HEK293 (cell line): ENCODE results near the gene MYLK3.
A peak's percentile ranks its signal among the peaks of the same experiment; 100 is the strongest.

Source experiments
- CTCF ChIA-PET: fragments of 350-600 bp; formaldehyde crosslinking; extraction: SDS; loops from one replicate; lab custom pipeline; 2021; ENCODE audit warnings: antibody characterized with exemption; lab: Yijun Ruan, JAX
- POLR2A ChIA-PET: fragments of 300-600 bp; formaldehyde crosslinking; extraction: SDS; loops from one replicate; lab custom pipeline; 2020; ENCODE audit warnings: antibody characterized with exemption, inconsistent platforms; lab: Yijun Ruan, JAX
- H3K27ac ChIP-seq: fragments of 200-500 bp; sonication (Bioruptor generic); 2 replicates; pipeline ENCODE4 v1.5.1; 2014; ENCODE audit warnings: low read depth, low read length, control low read depth, inconsistent platforms; ENCODE audit errors: extremely low read depth
- H3K36me3 ChIP-seq, 2 experiments: fragments of 200-500 bp in 1 of 2; sonication (Bioruptor generic) in 1 of 2; 1 replicate in 1 of 2; 2 replicates in 1 of 2; pipeline ENCODE4 v1.5.1; 2014 to 2017; ENCODE audit warnings: inconsistent platforms in 2 of 2, low read length in 2 of 2; ENCODE audit not compliant: control insufficient read depth in 2 of 2, insufficient read depth in 1 of 2
- H3K4me1 ChIP-seq: fragments of 200-500 bp; sonication (Bioruptor generic); 2 replicates; pipeline ENCODE4 v1.5.1; 2014; ENCODE audit warnings: mild to moderate bottlenecking, low read length, inconsistent platforms; ENCODE audit not compliant: control insufficient read depth, insufficient read depth
- H3K4me3 ChIP-seq: 2 replicates; pipeline ENCODE4 v1.5.1; 2011; ENCODE audit warnings: low read depth, mild to moderate bottlenecking, control low read depth, low read length, moderate library complexity
- H3K9me3 ChIP-seq: fragments of 200-500 bp; sonication (Bioruptor generic); 2 replicates; pipeline ENCODE4 v1.5.1; 2014; ENCODE audit warnings: low read depth, low read length, inconsistent platforms; ENCODE audit not compliant: control insufficient read depth, insufficient read depth
- GFI1B ChIP-seq: fragments of 450-650 bp; formaldehyde crosslinking; IDR thresholded peaks from 2 replicates; pipeline ENCODE4 v1.5.1; 2016; ENCODE audit warnings: missing biosample characterization, missing genetic modification characterization
- GLI2 ChIP-seq: fragments of 450-650 bp; formaldehyde crosslinking; IDR thresholded peaks from 2 replicates; pipeline ENCODE4; 2017; ENCODE audit warnings: missing biosample characterization, missing genetic modification characterization, low read depth, borderline replicate concordance
- SCRT1 ChIP-seq: fragments of 450-650 bp; formaldehyde crosslinking; IDR thresholded peaks from 2 replicates; pipeline ENCODE4 v1.5.1; 2016; ENCODE audit warnings: missing biosample characterization, missing genetic modification characterization, borderline replicate concordance
- SCRT2 ChIP-seq: fragments of 450-650 bp; formaldehyde crosslinking; IDR thresholded peaks from 2 replicates; pipeline ENCODE4 v1.5.1; 2016; ENCODE audit warnings: missing biosample characterization, missing genetic modification characterization
- WT1 ChIP-seq: fragments of 450-650 bp; formaldehyde crosslinking; IDR thresholded peaks from 2 replicates; pipeline ENCODE4 v1.5.1; 2016; ENCODE audit warnings: missing biosample characterization, missing genetic modification characterization
- ZBTB48 ChIP-seq: fragments of 450-650 bp; formaldehyde crosslinking; IDR thresholded peaks from 2 replicates; pipeline ENCODE4 v1.5.1; 2016; ENCODE audit warnings: missing biosample characterization, missing genetic modification characterization
- ZBTB7A ChIP-seq: fragments of 450-650 bp; formaldehyde crosslinking; IDR thresholded peaks from 2 replicates; pipeline ENCODE4 v1.5.1; 2016; ENCODE audit warnings: low read depth, missing biosample characterization, missing genetic modification characterization
- ZBTB8A ChIP-seq: fragments of 450-650 bp; formaldehyde crosslinking; IDR thresholded peaks from 2 replicates; pipeline ENCODE4 v1.5.1; 2016; ENCODE audit warnings: missing biosample characterization, missing genetic modification characterization
- ZFP41 ChIP-seq: fragments of 450-650 bp; formaldehyde crosslinking; IDR thresholded peaks from 2 replicates; pipeline ENCODE4 v1.5.1; 2016; ENCODE audit warnings: missing biosample characterization, missing genetic modification characterization, borderline replicate concordance
- ZNF157 ChIP-seq: fragments of 450-650 bp; formaldehyde crosslinking; IDR thresholded peaks from 2 replicates; pipeline ENCODE4 v1.5.1; 2016; ENCODE audit warnings: missing biosample characterization, missing genetic modification characterization
- ZNF19 ChIP-seq: fragments of 450-650 bp; formaldehyde crosslinking; IDR thresholded peaks from 2 replicates; pipeline ENCODE4; 2016; ENCODE audit warnings: missing biosample characterization, missing genetic modification characterization, low read depth
- ZNF2 ChIP-seq: fragments of 450-650 bp; formaldehyde crosslinking; IDR thresholded peaks from 2 replicates; pipeline ENCODE4 v1.5.1; 2016; ENCODE audit warnings: missing biosample characterization, missing genetic modification characterization
- ZNF214 ChIP-seq: fragments of 450-650 bp; formaldehyde crosslinking; IDR thresholded peaks from 2 replicates; pipeline ENCODE4 v1.5.1; 2017; ENCODE audit warnings: missing biosample characterization, mild to moderate bottlenecking, missing genetic modification characterization, borderline replicate concordance
- ZNF24 ChIP-seq: fragments of 450-650 bp; formaldehyde crosslinking; IDR thresholded peaks from 2 replicates; pipeline ENCODE4 v1.5.1; 2016; ENCODE audit warnings: missing biosample characterization, missing genetic modification characterization
- ZNF248 ChIP-seq: fragments of 450-650 bp; formaldehyde crosslinking; IDR thresholded peaks from 2 replicates; pipeline ENCODE4 v1.5.1; 2017; ENCODE audit warnings: missing biosample characterization, missing genetic modification characterization
- ZNF37A ChIP-seq: fragments of 450-650 bp; IDR thresholded peaks from 2 replicates; pipeline ENCODE4 v1.5.1; 2018; ENCODE audit warnings: missing biosample characterization, missing genetic modification characterization
- ZNF549 ChIP-seq: fragments of 450-650 bp; IDR thresholded peaks from 2 replicates; pipeline ENCODE4 v1.5.1; 2018; ENCODE audit warnings: missing biosample characterization, missing genetic modification characterization, mild to moderate bottlenecking, inconsistent platforms, moderate library complexity
- ZNF560 ChIP-seq: fragments of 450-650 bp; formaldehyde crosslinking; IDR thresholded peaks from 2 replicates; pipeline ENCODE4 v1.5.1; 2017; ENCODE audit warnings: missing biosample characterization, missing genetic modification characterization, borderline replicate concordance
- ZNF585B ChIP-seq: fragments of 450-650 bp; formaldehyde crosslinking; IDR thresholded peaks from 2 replicates; pipeline ENCODE4 v1.5.1; 2016; ENCODE audit warnings: missing biosample characterization, missing genetic modification characterization
- ZNF658 ChIP-seq: fragments of 450-650 bp; formaldehyde crosslinking; IDR thresholded peaks from 2 replicates; pipeline ENCODE4; 2016; ENCODE audit warnings: missing biosample characterization, missing genetic modification characterization
- ZNF76 ChIP-seq: fragments of 450-650 bp; formaldehyde crosslinking; IDR thresholded peaks from 2 replicates; pipeline ENCODE4; 2016; ENCODE audit warnings: low read depth, missing biosample characterization, missing genetic modification characterization, borderline replicate concordance
- ZNF768 ChIP-seq: fragments of 450-650 bp; formaldehyde crosslinking; IDR thresholded peaks from 2 replicates; pipeline ENCODE4 v1.5.1; 2018; ENCODE audit warnings: missing biosample characterization, mild to moderate bottlenecking, missing genetic modification characterization
- ZNF837 ChIP-seq: fragments of 450-650 bp; formaldehyde crosslinking; IDR thresholded peaks from 2 replicates; pipeline ENCODE4 v1.5.1; 2016; ENCODE audit warnings: missing biosample characterization, missing genetic modification characterization
- ZXDB ChIP-seq: fragments of 450-650 bp; formaldehyde crosslinking; IDR thresholded peaks from 2 replicates; pipeline ENCODE4 v1.5.1; 2016; ENCODE audit warnings: missing biosample characterization, missing genetic modification characterization
- TF ChIP-seq, protein P1 (sequence below): sonication (generic); formaldehyde crosslinking; IDR thresholded peaks from 2 replicates; pipeline ENCODE4 v1.8.1; 2022; ENCODE audit warnings: mild to moderate bottlenecking, moderate library complexity, missing genetic modification reagents
- TF ChIP-seq, protein P2 (sequence below): fragments of 450-650 bp; formaldehyde crosslinking; IDR thresholded peaks from 2 replicates; pipeline ENCODE4 v1.5.1; 2016; ENCODE audit warnings: missing biosample characterization, missing genetic modification characterization
- TF ChIP-seq, protein P3 (sequence below): IDR thresholded peaks from 2 replicates; pipeline ENCODE4 v1.6.1; 2011; ENCODE audit warnings: mild to moderate bottlenecking, low read depth, low read length, borderline replicate concordance
- TF ChIP-seq, protein P4 (sequence below): fragments of 450-650 bp; formaldehyde crosslinking; IDR thresholded peaks from 2 replicates; pipeline ENCODE4 v1.5.1; 2016; ENCODE audit warnings: missing biosample characterization, missing genetic modification characterization

MYLK3 gene

GRCh38 chr16:46718214-46718613 lies 29.9 kb downstream of the MYLK3 start (continued):
- TF ChIP-seq GFI1B (tag by site-specific recombination) (no peak), SCRT1 (tag by site-specific recombination) (no peak), WT1 (tag by site-specific recombination) (no peak), ZBTB48 (no peak), ZNF585B (tag by site-specific recombination) (no peak), ZNF549 (no peak), ZNF560 (tag by site-specific recombination) (no peak), ZNF837 (tag by site-specific recombination) (no peak), ZNF24 (tag by site-specific recombination) (no peak)
- TF ChIP-seq, protein P1, sequence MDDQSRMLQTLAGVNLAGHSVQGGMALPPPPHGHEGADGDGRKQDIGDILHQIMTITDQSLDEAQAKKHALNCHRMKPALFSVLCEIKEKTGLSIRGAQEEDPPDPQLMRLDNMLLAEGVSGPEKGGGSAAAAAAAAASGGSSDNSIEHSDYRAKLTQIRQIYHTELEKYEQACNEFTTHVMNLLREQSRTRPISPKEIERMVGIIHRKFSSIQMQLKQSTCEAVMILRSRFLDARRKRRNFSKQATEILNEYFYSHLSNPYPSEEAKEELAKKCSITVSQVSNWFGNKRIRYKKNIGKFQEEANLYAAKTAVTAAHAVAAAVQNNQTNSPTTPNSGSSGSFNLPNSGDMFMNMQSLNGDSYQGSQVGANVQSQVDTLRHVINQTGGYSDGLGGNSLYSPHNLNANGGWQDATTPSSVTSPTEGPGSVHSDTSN, result no peak
- TF ChIP-seq, protein P2, sequence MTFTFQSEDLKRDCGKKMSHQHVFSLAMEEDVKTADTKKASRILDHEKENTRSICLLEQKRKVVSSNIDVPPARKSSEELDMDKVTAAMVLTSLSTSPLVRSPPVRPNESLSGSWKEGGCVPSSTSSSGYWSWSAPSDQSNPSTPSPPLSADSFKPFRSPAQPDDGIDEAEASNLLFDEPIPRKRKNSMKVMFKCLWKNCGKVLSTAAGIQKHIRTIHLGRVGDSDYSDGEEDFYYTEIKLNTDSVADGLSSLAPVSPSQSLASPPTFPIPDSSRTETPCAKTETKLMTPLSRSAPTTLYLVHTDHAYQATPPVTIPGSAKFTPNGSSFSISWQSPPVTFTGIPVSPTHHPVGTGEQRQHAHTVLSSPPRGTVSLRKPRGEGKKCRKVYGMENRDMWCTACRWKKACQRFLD (tag by site-specific recombination), result no peak
- TF ChIP-seq, protein P3, sequence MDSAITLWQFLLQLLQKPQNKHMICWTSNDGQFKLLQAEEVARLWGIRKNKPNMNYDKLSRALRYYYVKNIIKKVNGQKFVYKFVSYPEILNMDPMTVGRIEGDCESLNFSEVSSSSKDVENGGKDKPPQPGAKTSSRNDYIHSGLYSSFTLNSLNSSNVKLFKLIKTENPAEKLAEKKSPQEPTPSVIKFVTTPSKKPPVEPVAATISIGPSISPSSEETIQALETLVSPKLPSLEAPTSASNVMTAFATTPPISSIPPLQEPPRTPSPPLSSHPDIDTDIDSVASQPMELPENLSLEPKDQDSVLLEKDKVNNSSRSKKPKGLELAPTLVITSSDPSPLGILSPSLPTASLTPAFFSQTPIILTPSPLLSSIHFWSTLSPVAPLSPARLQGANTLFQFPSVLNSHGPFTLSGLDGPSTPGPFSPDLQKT, result no peak
- TF ChIP-seq, all 188 proteins: peak for 0

DNA sequence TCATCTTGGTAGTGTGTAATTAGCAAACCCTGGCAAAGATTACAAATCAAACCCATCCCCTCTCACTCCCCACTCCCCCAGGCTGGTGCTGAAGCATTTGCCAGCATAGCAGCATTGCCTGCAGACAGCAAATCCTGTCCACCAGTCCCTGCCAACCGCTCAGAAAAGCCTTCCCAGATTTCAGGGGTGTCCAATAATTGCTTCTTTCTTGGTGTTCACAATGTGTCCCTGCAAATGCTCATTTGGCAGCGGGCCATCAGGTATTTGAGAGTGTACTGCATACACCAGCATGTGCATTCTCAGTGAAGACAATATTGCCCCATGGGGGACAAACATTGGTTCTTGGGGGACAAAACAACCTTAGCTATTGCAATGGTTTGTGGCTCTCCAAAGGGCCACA lies 30.5 kb downstream of the MYLK3 start:
- no peaks in the 10 kb centered on the region for H3K9me3 ChIP-seq
- CTCF ChIA-PET, result no interaction called here
- H3K27ac ChIP-seq, result no peak overlapping the region
- no peak for TF ChIP-seq ZFP41
- TF ChIP-seq ZNF157 (tag by site-specific recombination), result peak; percentile 84
- H3K4me3 ChIP-seq, result no peak overlapping the region
- H3K4me1 ChIP-seq, result no peaks in the 10 kb centered on the region
- H3K36me3 ChIP-seq, result no peaks in the 10 kb centered on the region
- POLR2A ChIA-PET, result no interaction called here

DNA sequence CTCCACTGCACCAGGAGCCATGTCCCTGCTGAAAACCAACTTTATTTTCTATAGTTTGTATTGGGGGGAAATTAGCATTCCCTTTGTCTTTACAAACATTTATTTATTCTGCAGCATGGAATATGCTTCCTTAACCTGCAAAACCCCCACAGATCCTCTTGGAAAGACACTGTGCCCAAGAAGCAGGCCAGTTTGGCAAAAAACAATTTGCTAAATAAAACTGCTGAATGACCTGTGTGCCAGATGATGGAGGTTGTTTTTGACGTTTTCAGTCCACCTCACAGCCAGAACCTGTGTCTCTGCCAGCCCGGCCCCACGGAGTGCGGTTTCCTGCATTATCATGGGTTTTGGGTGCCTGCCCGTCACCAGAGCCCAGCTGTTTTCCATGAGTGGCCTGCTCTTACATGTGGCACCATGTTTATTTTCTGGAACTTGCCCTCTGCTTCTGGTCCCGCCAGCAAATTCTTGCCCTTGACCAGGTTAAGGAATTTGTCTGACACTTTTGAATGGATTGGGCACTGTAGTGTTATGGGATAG lies 32.3 kb downstream of the MYLK3 start:
- no peaks in the 10 kb centered on the region for H3K4me1 ChIP-seq
- no peak overlapping the region for H3K27ac ChIP-seq
- no peaks in the 10 kb centered on the region for H3K36me3 ChIP-seq
- ChIA-PET CTCF (no interaction called here), POLR2A (no interaction called here)
- H3K9me3 ChIP-seq, result no peaks in the 10 kb centered on the region
- H3K4me3 ChIP-seq, result no peak overlapping the region
- TF ChIP-seq ZBTB7A (tag by site-specific recombination), result no peak
- no peak for TF ChIP-seq ZNF768 (tag by site-specific recombination)
- TF ChIP-seq ZBTB8A (tag by site-specific recombination), result no peak
- no peak for TF ChIP-seq ZNF37A
- no peak for TF ChIP-seq ZNF248 (tag by site-specific recombination)
- TF ChIP-seq ZBTB48, result no peak
- TF ChIP-seq GLI2 (tag by site-specific recombination), result no peak
- TF ChIP-seq, protein P4, sequence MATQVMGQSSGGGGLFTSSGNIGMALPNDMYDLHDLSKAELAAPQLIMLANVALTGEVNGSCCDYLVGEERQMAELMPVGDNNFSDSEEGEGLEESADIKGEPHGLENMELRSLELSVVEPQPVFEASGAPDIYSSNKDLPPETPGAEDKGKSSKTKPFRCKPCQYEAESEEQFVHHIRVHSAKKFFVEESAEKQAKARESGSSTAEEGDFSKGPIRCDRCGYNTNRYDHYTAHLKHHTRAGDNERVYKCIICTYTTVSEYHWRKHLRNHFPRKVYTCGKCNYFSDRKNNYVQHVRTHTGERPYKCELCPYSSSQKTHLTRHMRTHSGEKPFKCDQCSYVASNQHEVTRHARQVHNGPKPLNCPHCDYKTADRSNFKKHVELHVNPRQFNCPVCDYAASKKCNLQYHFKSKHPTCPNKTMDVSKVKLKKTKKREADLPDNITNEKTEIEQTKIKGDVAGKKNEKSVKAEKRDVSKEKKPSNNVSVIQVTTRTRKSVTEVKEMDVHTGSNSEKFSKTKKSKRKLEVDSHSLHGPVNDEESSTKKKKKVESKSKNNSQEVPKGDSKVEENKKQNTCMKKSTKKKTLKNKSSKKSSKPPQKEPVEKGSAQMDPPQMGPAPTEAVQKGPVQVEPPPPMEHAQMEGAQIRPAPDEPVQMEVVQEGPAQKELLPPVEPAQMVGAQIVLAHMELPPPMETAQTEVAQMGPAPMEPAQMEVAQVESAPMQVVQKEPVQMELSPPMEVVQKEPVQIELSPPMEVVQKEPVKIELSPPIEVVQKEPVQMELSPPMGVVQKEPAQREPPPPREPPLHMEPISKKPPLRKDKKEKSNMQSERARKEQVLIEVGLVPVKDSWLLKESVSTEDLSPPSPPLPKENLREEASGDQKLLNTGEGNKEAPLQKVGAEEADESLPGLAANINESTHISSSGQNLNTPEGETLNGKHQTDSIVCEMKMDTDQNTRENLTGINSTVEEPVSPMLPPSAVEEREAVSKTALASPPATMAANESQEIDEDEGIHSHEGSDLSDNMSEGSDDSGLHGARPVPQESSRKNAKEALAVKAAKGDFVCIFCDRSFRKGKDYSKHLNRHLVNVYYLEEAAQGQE, result no peak
- TF ChIP-seq ZNF585B (tag by site-specific recombination), result no peak
- TF ChIP-seq ZNF2 (tag by site-specific recombination), result no peak
- TF ChIP-seq ZNF214 (tag by site-specific recombination), result no peak
- TF ChIP-seq ZXDB (tag by site-specific recombination), result no peak
- no peak for TF ChIP-seq ZNF658 (tag by site-specific recombination)
- no peak for TF ChIP-seq SCRT2 (tag by site-specific recombination)
- TF ChIP-seq ZNF76 (tag by site-specific recombination), result no peak
- TF ChIP-seq ZNF19 (tag by site-specific recombination), result no peak
